ENCODE results near the gene NCKAP5L.
A peak's percentile ranks its signal among the peaks of the same experiment; 100 is the strongest.

The NCKAP5L gene

DNA sequence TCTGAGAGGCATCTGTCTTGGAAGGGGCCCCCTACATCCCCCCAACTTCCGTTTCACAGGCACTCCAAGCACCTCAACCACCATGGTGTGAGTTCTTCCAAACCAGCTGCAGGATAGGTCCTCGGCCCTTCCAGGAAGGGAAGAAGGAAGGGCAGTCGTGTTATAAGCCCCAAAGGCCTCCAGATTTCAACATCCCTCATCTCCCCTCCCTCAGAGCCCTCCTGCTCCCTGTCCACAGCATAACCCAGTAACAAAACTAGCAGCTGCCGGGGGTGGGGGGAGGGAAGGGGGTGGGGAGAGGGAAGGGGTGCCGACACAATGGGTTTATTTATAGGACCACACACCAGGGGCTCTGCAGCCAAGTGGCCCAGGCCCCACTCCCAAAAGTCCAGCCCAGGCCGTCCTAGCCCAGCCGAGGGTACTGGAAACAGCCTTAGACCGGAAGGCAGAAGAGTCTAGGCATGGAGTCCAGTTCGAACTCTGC lies 18.3 kb downstream of the NCKAP5L start:
- H3K27ac ChIP-seq: peak overlapping the region; percentile 66 to 91
- TF ChIP-seq CTCF (IDR thresholded peaks at IDR 0.05): no peak
- H3K4me3 ChIP-seq: peak overlapping the region; percentile 56
- DNase-seq (ENCODE audit: low spot score): no peak

DNA sequence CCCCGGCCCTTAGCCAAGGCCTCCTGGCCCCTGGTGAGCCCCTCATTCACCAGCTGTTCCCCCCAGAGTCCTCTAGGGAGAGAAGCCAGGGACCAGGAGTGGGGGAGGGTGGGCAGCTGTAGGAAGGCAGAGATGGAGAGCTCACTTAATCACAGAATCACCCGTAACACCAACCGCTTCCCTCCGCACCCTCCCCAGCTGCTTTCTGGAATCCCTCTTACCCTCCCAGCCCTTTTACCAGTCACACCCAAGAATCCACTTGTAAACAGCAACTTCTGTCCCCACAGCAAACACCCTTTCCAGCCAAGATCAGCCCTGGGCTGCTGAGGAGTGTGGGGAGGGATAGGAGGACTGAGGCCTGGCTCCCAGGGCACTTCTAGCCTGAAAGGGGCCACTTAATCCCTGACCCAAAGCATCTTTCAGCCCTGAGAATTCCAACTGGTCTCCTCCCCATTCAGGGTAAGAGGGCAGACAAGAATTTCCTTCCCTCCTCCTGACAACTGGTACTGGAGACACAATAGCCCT lies 18.8 kb downstream of the NCKAP5L start:
- peak overlapping the region; percentile 66 to 91 for H3K27ac ChIP-seq
- no peak for DNase-seq (ENCODE audit: low spot score)
- no peak for TF ChIP-seq CTCF (IDR thresholded peaks at IDR 0.05)
- H3K4me3 ChIP-seq: peak overlapping the region; percentile 56

DNA sequence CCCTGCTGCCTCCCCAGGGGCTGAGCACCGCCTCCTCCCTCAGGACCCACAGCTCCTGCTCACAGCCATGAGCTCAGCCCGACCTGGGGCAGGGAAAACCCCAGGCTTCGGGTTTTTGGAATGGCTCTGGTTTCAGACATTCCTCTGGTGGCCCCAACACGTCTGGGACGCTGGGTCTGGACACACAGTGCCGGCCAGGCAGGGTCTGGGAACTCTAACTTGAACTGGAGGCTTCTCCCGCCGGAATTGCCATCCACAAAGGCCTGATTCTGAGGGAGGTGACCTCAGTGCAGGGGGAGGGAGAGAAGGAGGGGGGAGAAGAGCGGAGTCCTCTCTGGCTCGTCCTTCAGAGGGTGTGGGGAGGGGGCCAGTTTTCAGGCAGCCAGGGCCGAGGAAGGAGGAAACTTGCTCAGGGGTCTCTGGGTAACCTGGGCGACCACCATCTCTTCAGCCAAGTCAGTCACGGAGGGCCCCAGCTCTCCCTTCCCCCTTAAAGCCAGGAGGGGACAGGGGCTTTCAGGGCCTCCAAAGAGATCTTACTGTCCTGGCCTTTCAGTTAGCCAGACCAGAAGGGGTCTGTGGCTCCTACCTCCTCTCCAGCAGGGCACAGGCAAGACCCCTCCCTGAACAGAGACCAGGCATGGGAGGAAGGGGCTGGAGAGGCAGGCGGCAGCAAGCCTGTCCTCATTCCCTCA lies 19.4 kb downstream of the NCKAP5L start:
- DNase-seq (ENCODE audit: low spot score): no peak
- no peak for TF ChIP-seq CTCF (IDR thresholded peaks at IDR 0.05)
- Histone ChIP-seq H3K27ac (peak overlapping the region; percentile 66 to 91), H3K4me3 (peak overlapping the region; percentile 56)

DNA sequence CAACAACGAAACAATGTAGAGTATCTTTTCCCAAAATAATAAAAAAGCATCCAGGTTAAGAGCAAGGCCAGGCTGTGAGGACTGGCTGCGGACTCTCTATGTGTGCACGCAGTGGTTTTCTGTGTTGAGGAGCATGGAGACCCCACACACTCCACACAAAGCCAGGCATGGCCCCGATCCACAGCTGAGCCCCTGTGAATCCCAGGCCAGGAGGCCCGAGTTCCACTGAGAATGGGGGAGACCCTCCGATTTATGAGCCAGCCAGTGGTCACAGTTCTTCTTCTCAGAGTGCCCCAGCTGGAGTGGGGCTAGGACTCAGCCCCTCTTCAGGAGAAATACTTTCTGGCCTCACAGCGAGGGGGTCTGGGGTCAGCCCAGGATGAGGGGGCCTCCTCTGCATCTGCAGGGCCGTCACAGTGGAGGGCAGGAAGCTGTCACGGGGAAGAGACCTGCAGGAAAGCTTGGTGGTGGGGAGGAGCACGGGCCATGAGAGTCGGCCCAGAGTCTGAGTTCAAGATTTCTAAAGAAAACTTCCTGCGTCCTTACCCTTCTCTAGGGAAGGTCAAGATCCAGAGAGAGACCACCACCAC lies 20.1 kb downstream of the NCKAP5L start:
- no peak for TF ChIP-seq CTCF (IDR thresholded peaks at IDR 0.05)
- H3K4me3 ChIP-seq: peak overlapping the region; percentile 56
- DNase-seq (ENCODE audit: low spot score): no peak
- peak overlapping the region; percentile 66 to 91 for H3K27ac ChIP-seq

- no peak for DNase-seq (ENCODE audit: low spot score)
- no peak for TF ChIP-seq CTCF (IDR thresholded peaks at IDR 0.05)
- Histone ChIP-seq H3K27ac (no peak overlapping the region), H3K4me3 (no peak overlapping the region)
Observed at GRCh38 chr12:49806877-49807276, 21.3 kb downstream of the NCKAP5L start.

GRCh38 chr12:49806321-49806813 lies 21.8 kb downstream of the NCKAP5L start:
- Histone ChIP-seq H3K27ac (no peak overlapping the region), H3K4me3 (no peak overlapping the region)
- no peak for TF ChIP-seq CTCF (IDR thresholded peaks at IDR 0.05)
- no peak for DNase-seq (ENCODE audit: low spot score)
